ENCODE measurements around the gene NTN1.

DNA sequence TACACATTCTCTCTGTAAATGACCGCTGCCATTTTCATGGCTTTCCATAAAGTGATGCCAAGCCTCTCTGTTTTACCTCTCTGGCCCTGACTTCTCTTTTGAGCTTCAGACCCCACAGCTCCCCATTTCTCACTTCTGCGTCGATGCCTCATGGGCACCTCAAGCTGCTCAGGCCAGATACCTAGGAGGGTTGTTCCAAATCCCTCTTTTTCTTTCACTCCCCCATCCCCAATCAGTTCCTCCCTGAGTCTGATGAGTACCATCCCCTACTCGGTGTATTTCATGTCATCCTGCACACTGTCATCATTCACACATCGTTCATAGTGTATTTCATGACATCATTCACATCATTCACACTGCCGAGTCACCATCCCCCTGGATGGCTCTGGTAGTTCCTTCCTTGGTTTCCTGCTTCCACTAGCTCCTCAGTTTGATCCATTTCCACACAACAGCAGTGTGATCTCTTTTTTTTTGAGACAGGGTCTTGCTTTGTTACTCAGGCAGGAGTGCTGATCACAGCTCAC is 43.1 kb downstream of the NTN1 start:
- TF ChIP-seq, protein P1, sequence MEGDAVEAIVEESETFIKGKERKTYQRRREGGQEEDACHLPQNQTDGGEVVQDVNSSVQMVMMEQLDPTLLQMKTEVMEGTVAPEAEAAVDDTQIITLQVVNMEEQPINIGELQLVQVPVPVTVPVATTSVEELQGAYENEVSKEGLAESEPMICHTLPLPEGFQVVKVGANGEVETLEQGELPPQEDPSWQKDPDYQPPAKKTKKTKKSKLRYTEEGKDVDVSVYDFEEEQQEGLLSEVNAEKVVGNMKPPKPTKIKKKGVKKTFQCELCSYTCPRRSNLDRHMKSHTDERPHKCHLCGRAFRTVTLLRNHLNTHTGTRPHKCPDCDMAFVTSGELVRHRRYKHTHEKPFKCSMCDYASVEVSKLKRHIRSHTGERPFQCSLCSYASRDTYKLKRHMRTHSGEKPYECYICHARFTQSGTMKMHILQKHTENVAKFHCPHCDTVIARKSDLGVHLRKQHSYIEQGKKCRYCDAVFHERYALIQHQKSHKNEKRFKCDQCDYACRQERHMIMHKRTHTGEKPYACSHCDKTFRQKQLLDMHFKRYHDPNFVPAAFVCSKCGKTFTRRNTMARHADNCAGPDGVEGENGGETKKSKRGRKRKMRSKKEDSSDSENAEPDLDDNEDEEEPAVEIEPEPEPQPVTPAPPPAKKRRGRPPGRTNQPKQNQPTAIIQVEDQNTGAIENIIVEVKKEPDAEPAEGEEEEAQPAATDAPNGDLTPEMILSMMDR (IDR thresholded peaks at IDR 0.05): no peak
- no peak for TF ChIP-seq POLR2A (IDR thresholded peaks at IDR 0.05)
